Naive B cell (primary cell): ENCODE measurements around the gene GOLGA3. TPM values are rescaled to one million over a fixed set of nuclear protein-coding genes. Genes with fewer than 3 reads are reported as not detected.
A peak's percentile ranks its signal among the peaks of the same experiment; 100 is the strongest.
"Not testable (repeated sequence)": the region's sequence is repeated elsewhere in the genome, so short reads cannot be mapped to it uniquely, and the experiment has no call there.

ENCODE experiments used
- ATAC-seq, 2 donors: fragments of 150-1000 bp; cut with Tn5 transposase; 2 replicates each; pipeline ENCODE4 v1.10.0; 2021; ENCODE audit warnings: low read depth in 2 of 2, mild to moderate bottlenecking in 2 of 2, moderate library complexity in 2 of 2
- DNase-seq: peaks from one replicate; pipeline ENCODE4 v3.0.0; 2022
- H3K27ac Mint-ChIP-seq, 6 donors: one replicate each; pipeline ENCODE4 v1.8.0; 2020 to 2022; ENCODE audit warnings: mild to moderate bottlenecking in 6 of 6, mixed read lengths in 6 of 6, moderate library complexity in 5 of 6, inconsistent platforms in 2 of 6
- H3K27me3 Mint-ChIP-seq, 3 donors: one replicate each; pipeline ENCODE4 v1.8.0; 2021 to 2022; ENCODE audit warnings: mixed read lengths in 3 of 3, mild to moderate bottlenecking in 1 of 3
- H3K36me3 Mint-ChIP-seq, 2 donors: one replicate each; pipeline ENCODE4 v1.8.0; 2020 to 2022; ENCODE audit warnings: mixed read lengths in 2 of 2, inconsistent platforms in 1 of 2, mild to moderate bottlenecking in 1 of 2
- H3K4me1 Mint-ChIP-seq, 3 donors: one replicate each; pipeline ENCODE4 v1.8.0; 2020 to 2022; ENCODE audit warnings: mixed read lengths in 3 of 3, inconsistent platforms in 1 of 3, mild to moderate bottlenecking in 1 of 3, moderate library complexity in 1 of 3
- H3K4me3 Mint-ChIP-seq, 8 donors: one replicate each; pipeline ENCODE4 v1.8.0; 2020 to 2022; ENCODE audit warnings: mild to moderate bottlenecking in 8 of 8, mixed read lengths in 8 of 8, moderate library complexity in 8 of 8, inconsistent platforms in 2 of 8
- H3K9me3 Mint-ChIP-seq, 7 donors: one replicate each; pipeline ENCODE4 v1.8.0; 2020 to 2022; ENCODE audit warnings: mixed read lengths in 7 of 7, mild to moderate bottlenecking in 5 of 7, inconsistent platforms in 2 of 7, moderate library complexity in 1 of 7
- polyA plus RNA-seq, 6 donors: library from polyadenylated mRNA; unstranded; fragments of 300-500 nt; fragmentation: Illumina TruSeq; gene quantifications; one replicate each; pipeline ENCODE4 v1.2.3, GENCODE V29; 2021; ENCODE audit warnings: low read depth in 6 of 6

GOLGA3 gene
- polyA plus RNA-seq, 6 donors from 2014 or later, result 0.17 to 13.6 (median 4.8) TPM

DNA sequence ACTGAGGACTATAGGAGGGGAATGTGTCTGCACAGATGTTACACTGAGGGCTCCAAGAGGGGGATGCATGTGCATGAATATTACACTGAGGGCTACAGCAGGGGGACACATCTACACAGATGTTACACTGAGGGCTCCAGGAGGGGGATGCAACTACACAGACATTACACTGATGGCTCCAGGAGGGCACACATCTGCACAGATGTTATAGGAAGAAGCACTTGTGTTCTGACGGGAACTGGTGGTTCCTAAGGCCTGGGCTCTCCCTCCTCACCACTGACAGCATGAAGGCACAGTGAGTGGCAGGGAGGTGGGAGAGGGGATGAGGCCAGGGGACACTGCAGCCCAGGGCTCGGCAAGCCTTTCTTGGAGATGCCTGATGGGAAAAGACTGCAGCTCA, 36.7 kb downstream of the GOLGA3 start:
- peak overlapping the region in 2 of 6 donors; percentile 38 to 41 for H3K27ac Mint-ChIP-seq
- not testable (repeated sequence) for H3K9me3 Mint-ChIP-seq, ATAC-seq, H3K4me3 Mint-ChIP-seq, DNase-seq, H3K27me3 Mint-ChIP-seq
- H3K36me3 Mint-ChIP-seq, result peaks cover 4 to 18% of the 10 kb centered on the region in 2 donors
- H3K4me1 Mint-ChIP-seq, result peaks cover 0 to 20% (median 7%) of the 10 kb centered on the region in 3 donors

DNA sequence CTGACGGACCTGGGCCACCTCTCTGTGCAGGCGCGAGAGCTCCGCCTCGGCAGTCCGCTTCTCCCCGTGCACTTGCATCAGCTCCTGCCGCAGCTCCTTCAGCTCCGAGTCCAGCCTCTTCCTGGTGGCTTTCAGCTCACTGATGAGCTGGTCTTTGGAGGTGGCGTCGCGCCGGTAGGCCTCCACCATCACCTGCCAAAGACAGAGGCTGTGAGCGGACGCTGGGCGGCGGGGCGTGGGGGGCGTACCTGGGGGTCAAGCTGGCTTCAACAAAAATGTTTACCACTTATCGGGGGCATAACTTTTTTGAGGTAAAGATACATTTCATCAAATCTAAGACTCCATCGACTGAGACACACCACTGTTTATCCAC, 39.6 kb downstream of the GOLGA3 start:
- Mint-ChIP-seq H3K27me3 (no peaks in the 10 kb centered on the region), H3K4me1 (peaks cover 0 to 20% (median 7%) of the 10 kb centered on the region in 3 donors), H3K9me3 (no peaks in the 10 kb centered on the region), H3K36me3 (peaks cover 0 to 24% of the 10 kb centered on the region in 2 donors), H3K27ac (peak overlapping the region in 1 of 6 donors; percentile 92), H3K4me3 (peak overlapping the region in 1 of 8 donors; percentile 25)
- ATAC-seq (no peak), DNase-seq (no peak)

DNA sequence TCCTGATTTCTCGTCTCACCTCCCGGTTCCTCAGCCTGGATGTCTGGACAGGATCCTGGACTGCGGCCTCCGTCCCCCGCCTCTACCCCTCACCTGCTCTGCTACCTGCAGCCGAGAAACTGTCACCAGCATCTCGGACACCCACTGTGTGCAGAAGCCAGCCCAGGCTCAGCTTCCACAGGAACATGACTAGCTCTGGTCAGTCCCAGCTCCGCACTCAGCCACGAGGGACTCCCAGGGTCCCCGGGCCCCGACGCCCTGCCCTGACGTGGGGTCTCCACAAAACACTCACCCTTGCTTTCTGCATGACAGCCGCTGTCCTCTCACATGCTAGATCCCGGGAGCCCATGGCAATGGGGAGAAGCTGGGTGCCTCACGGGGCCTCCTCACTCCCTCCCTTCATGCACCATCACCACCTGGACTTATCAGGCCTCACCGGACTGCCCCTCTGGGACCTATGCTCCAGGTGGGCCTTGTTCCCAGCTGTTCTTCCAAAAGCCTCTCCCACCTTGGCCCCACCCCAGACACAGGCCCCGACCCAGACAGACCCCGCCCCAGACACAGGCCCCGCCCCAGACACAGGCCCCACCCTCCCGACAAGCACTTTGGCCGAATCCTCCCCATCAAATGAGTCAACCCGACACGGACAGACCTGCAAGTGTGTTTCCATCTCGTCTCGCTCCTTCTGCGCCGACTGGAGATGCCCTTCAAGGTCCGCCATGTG, 40.1 kb downstream of the GOLGA3 start:
- H3K36me3 Mint-ChIP-seq, result peaks cover 0 to 24% of the 10 kb centered on the region in 2 donors

DNA sequence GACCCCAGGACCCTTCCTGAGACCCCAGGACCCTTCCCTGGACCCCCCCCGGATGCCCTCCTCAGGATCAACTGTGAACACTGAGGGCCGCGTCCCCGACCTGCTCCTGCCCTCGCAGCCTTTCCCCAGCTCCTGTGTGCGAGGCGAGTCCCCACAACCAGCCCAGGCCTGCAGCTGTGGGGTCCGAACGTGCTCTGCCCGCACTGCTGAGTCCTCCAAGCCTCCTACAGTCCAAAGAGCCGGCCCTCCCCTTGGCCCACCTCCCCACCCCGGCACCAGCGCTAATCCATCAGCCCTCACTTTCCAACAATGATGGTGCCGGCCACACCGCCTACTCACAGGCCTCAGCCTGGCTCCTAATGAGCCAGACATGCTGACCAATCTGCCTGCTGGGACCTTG, 40.8 kb downstream of the GOLGA3 start:
- Mint-ChIP-seq H3K4me1 (peaks cover 0 to 20% (median 7%) of the 10 kb centered on the region in 3 donors), H3K36me3 (peaks cover 0 to 24% of the 10 kb centered on the region in 2 donors), H3K9me3 (no peaks in the 10 kb centered on the region), H3K4me3 (no peak overlapping the region), H3K27me3 (no peaks in the 10 kb centered on the region), H3K27ac (peak overlapping the region in 2 of 6 donors; percentile 7 to 34)
- ATAC-seq (no peak), DNase-seq (no peak)

More for the DNA sequence above, 40.1 kb downstream of the GOLGA3 start:
- DNase-seq (no peak), ATAC-seq (no peak)
- Mint-ChIP-seq H3K4me1 (peaks cover 0 to 20% (median 7%) of the 10 kb centered on the region in 3 donors), H3K27ac (peak overlapping the region in 3 of 6 donors; percentile 34 to 74 (median 43)), H3K27me3 (no peaks in the 10 kb centered on the region), H3K4me3 (peak overlapping the region in 1 of 8 donors; percentile 25), H3K9me3 (no peaks in the 10 kb centered on the region)

DNA sequence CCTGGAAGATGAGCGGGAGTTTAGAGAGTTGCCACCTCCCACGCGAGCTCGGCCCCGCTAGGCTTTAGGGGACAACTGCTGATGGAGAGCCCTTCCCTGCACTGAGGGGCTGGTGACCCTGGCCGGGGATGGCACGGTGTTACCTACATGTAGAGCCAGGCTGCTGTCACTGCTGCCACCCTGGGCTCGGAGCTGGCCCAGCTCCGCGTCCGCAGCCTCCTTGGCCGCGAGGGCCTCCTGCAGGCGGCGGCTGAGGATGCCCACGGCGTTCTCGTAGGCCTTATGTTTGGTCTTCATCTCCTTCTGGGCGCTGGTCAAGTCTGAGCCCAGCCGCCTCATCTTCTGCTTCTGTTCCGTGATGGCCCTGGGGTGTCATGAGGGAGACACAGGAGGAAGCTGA, 42.5 kb downstream of the GOLGA3 start:
- H3K27ac Mint-ChIP-seq, result no peak overlapping the region
- no peaks in the 10 kb centered on the region for H3K27me3 Mint-ChIP-seq
- H3K4me3 Mint-ChIP-seq, result no peak overlapping the region
- H3K36me3 Mint-ChIP-seq, result peaks cover 0 to 24% of the 10 kb centered on the region in 2 donors
- no peaks in the 10 kb centered on the region for H3K9me3 Mint-ChIP-seq
- ATAC-seq, result no peak
- no peak for DNase-seq
- peaks cover 0 to 16% (median 7%) of the 10 kb centered on the region in 3 donors for H3K4me1 Mint-ChIP-seq

DNA sequence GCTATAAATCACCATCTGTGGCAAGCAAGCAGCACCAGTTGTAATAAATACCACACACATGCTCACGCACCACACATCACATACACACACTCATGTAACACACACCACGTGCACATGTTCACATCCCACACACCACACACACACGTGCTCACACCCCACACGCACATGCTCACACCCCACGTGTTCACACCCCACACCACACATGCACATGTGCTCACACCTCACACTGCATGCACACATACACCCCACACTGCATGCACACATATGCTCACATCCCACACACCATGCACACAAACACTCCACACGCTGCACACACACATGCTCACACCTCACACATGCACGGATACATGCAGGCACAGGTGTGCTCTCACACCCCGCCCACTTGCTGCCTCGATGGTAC, 44.1 kb downstream of the GOLGA3 start:
- H3K36me3 Mint-ChIP-seq, result peaks cover 0 to 36% of the 10 kb centered on the region in 2 donors
- no peak overlapping the region for H3K4me3 Mint-ChIP-seq
- H3K27ac Mint-ChIP-seq, result peak overlapping the region in 2 of 6 donors; percentile 58 to 67

DNA sequence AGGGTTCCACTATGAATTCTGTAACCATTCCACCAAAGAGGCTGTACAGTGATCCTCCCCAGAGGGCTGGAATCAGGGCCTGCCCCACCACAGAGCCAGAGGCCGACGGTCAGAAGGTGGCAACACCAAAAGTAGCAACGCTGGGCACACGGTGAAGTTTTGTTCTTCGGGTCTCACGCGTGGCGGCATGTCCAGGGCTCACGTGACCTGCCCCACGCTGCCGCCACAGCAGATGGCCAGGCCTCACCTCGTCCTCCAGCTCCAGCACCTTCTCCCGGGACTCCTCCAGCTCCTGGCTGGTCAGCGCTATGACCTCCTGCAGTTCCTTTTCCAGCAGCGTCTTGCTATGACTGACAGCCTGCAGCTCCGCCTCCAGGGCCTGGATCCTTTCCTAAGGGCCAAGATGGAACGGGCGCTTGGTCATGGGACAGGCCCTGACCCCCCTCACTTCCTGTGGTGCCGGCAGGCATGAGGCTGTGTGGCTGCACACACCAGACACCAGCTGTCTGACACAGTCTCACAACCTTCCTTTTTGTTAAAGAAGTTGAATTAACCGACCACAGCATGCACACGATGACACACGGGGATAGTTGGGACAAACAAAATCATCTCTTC, 44.6 kb downstream of the GOLGA3 start:
- peaks cover 0 to 37% of the 10 kb centered on the region in 2 donors for H3K36me3 Mint-ChIP-seq
- DNase-seq (no peak), ATAC-seq (no peak)
- no peaks in the 10 kb centered on the region for H3K9me3 Mint-ChIP-seq
- no peak overlapping the region for H3K4me3 Mint-ChIP-seq
- peaks cover 2 to 13% (median 9%) of the 10 kb centered on the region in 3 donors for H3K4me1 Mint-ChIP-seq
- H3K27ac Mint-ChIP-seq, result peak overlapping the region in 3 of 6 donors; percentile 15 to 58 (median 54)
- H3K27me3 Mint-ChIP-seq, result no peaks in the 10 kb centered on the region

More for the DNA sequence above, 44.1 kb downstream of the GOLGA3 start:
- DNase-seq, result no peak
- Mint-ChIP-seq H3K9me3 (no peaks in the 10 kb centered on the region), H3K4me1 (peaks cover 2 to 15% (median 9%) of the 10 kb centered on the region in 3 donors), H3K27me3 (no peaks in the 10 kb centered on the region)
- no peak for ATAC-seq

DNA sequence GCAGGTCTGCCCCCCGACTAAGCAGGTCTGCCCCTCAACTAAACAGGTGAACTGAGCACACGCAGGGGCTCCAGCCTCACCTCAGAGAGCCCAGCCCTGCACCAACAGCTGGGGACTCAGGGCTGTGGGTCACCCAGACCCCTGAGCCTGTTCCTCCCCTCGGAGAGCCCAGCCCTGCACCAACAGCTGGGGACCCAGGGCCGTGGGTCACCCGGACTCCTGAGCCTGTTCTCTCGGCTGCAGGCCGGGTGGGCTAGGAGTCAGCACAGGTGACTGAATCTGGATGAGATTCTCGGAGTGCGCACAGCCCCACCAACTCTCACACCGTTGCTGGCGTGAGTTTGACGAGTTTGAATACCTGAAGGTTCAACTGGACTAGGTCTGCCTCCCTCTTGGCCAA, 46.7 kb downstream of the GOLGA3 start:
- Mint-ChIP-seq H3K4me1 (peaks cover 0 to 3% (median 2%) of the 10 kb centered on the region in 3 donors), H3K4me3 (no peak overlapping the region), H3K27me3 (no peaks in the 10 kb centered on the region), H3K27ac (peak overlapping the region in 1 of 6 donors; percentile 27), H3K9me3 (no peaks in the 10 kb centered on the region), H3K36me3 (peaks cover 0 to 28% of the 10 kb centered on the region in 2 donors)
- DNase-seq (no peak), ATAC-seq (no peak)

DNA sequence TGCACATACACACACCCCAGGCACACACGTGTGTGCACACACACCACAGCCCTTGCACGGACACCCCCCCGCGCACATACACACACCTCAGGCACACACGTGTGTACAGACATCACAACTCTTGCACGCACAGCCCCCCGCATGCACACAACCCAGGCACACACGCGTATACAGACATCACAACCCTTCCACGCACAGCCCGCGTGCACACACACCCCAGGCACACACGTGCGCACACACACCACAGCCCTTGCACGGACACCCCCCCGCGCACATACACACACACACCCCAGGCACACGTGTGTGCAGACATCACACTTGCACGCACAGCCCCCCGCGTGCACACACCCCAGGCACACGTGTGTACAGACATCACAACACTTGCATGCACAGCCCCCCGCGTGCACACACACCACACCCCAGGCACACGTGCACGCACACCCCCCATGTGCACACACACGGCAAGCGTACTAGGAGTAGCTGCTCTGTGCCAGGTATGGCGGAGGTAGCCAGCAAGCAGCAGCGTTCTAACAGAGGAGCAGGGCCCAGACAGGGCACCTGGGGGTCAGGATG, 48.8 kb downstream of the GOLGA3 start:
- no peak for ATAC-seq

DNA sequence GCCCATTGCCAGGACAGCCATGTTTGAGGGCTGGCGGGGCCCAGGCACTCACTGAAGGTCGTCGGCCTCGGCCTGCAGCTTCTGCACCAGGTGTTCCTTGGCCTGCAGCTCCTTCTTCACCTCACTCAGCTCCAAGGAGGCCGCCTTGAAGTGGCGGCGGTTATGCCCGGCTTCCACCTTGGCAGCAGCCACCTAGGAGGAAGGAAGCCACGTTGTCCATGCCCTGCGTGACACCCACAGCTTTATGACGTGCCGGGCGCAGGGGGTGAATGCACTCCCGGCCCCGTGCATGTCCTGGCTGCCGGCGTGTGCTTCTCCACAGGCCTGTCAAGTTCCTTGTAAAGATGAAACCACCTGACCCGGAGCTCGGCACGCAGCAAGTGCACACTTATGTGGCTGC, 51.1 kb downstream of the GOLGA3 start:
- no peak for DNase-seq
- no peaks in the 10 kb centered on the region for H3K9me3 Mint-ChIP-seq
- H3K4me1 Mint-ChIP-seq, result peaks cover 3 to 25% (median 15%) of the 10 kb centered on the region in 3 donors
- H3K27me3 Mint-ChIP-seq, result no peaks in the 10 kb centered on the region
- no peak for ATAC-seq
- no peak overlapping the region for H3K4me3 Mint-ChIP-seq
- no peak overlapping the region for H3K27ac Mint-ChIP-seq
- peaks cover 0 to 13% of the 10 kb centered on the region in 2 donors for H3K36me3 Mint-ChIP-seq

More for the DNA sequence above, 48.8 kb downstream of the GOLGA3 start:
- H3K4me3 Mint-ChIP-seq, result no peak overlapping the region
- H3K36me3 Mint-ChIP-seq, result peaks cover 0 to 21% of the 10 kb centered on the region in 2 donors
- no peaks in the 10 kb centered on the region for H3K9me3 Mint-ChIP-seq
- no peaks in the 10 kb centered on the region for H3K27me3 Mint-ChIP-seq
- H3K4me1 Mint-ChIP-seq, result peaks cover 3 to 5% (median 5%) of the 10 kb centered on the region in 3 donors
- no peak for DNase-seq
- H3K27ac Mint-ChIP-seq, result peak overlapping the region in 4 of 6 donors; percentile 53 to 86 (median 76)

DNA sequence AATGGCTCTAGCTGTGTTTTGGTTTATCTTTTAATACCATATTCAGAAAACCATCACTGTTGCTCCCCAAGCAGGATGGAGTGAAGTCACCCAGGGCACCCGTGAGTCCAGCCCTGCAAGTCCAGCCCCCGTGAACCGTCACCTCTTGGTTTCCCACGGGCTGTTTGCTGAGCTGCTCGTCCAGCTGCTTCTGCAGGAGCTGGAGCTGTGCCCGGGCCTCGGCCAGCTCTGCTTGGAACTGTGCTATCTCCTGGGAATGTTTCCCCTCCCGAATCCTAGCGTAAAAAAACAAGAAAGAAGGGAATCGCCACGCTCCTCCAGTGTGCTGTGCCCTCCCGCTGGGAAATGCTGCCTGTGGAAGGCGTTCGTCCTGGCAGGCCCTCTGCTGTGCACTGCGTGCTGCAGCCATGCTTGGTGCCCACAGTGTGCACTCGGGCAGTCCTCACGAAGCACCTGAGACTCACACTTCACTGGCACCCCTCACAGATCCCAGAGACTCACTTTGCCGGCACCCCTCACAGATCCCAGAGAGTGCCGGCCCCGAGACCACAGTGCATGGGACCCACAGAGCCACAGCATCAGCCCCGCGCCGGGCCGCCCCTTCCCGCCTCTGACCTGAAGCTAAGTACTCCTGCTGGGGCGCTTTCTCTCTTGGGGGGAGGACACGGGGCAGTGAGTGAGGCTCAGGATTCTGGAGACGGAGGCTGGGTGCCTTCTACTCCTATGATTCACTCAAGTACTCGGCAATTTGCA, 51.7 kb downstream of the GOLGA3 start:
- H3K9me3 Mint-ChIP-seq, result no peaks in the 10 kb centered on the region
- peak overlapping the region in 2 of 6 donors; percentile 32 to 44 for H3K27ac Mint-ChIP-seq
- no peak for DNase-seq
- H3K4me1 Mint-ChIP-seq, result peaks cover 3 to 31% (median 22%) of the 10 kb centered on the region in 3 donors
- peaks cover 0 to 13% of the 10 kb centered on the region in 2 donors for H3K36me3 Mint-ChIP-seq
- no peaks in the 10 kb centered on the region for H3K27me3 Mint-ChIP-seq
- ATAC-seq, result no peak
- H3K4me3 Mint-ChIP-seq, result no peak overlapping the region

DNA sequence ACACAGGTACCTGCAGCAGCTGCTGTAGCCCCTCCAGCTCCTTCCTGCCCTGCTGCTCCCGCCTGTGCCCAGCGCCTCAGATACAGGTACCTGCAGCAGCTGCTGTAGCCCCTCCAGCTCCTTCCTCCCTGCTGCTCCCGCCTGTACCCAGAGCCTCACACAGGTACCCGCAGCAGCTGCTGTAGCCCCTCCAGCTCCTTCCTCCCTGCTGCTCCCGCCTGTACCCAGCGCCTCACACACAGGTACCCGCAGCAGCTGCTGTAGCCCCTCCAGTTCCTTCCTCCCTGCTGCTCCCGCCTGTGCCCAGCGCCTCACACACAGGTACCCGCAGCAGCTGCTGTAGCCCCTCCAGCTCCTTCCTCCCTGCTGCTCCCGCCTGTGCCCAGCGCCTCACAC, 52.4 kb downstream of the GOLGA3 start:
- H3K27ac Mint-ChIP-seq, DNase-seq, ATAC-seq, H3K9me3 Mint-ChIP-seq, H3K27me3 Mint-ChIP-seq: not testable (repeated sequence)
- peaks cover 0 to 13% of the 10 kb centered on the region in 2 donors for H3K36me3 Mint-ChIP-seq
- peak overlapping the region in 2 of 8 donors; percentile 22 to 63 for H3K4me3 Mint-ChIP-seq
- peaks cover 9 to 39% (median 29%) of the 10 kb centered on the region in 3 donors for H3K4me1 Mint-ChIP-seq
